ENCODE data around the gene LYPD1. TPM values are rescaled to one million over a fixed set of nuclear protein-coding genes. Genes with fewer than 3 reads are reported as not detected.

Gene LYPD1
- total RNA-seq, 1 donor from 2014 or later, result 0.13 TPM

DNA sequence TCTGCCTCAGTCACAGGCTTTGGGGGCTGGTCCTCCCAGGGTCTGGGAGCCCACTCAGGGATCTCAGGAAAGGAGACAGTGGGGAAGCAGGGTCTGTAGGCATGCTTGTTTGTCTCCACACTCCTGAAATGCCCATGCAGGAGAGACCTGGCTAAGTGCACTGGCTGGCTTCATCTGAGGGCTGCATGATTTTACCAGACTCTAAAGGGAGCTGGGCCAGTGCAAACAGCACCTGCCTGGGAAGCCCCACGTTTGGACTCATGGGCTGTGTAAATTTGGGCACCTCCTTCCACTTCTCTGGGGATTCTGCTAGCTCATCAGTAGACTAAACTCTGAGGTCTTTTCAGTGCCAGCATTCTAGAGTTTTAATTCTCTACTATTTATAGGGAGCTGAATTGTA is 33.7 kb downstream of the LYPD1 start:
- DNase-seq (ENCODE audit: low read depth in 2 of 2), result no peak

DNA sequence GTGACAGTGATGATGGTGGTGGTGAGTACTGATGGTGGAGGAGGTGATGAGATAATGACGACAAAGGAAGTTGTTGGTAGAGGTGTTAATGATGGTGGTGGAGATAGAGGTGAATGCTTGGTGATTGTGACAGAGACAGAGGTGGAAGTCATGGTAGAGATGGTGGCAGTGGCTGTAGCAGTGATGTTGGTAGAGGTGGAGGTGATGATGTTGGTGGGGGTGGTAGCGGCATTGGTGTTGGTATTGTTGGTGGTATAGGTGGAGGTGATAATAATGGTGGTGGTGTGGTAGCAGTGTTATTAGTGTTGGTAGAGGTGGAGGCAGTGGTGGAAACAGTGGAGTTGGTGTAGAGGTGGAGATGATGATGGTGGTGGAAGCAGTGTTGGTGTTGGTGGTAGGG is 36.4 kb downstream of the LYPD1 start:
- DNase-seq (ENCODE audit: low read depth in 2 of 2), result no peak

DNA sequence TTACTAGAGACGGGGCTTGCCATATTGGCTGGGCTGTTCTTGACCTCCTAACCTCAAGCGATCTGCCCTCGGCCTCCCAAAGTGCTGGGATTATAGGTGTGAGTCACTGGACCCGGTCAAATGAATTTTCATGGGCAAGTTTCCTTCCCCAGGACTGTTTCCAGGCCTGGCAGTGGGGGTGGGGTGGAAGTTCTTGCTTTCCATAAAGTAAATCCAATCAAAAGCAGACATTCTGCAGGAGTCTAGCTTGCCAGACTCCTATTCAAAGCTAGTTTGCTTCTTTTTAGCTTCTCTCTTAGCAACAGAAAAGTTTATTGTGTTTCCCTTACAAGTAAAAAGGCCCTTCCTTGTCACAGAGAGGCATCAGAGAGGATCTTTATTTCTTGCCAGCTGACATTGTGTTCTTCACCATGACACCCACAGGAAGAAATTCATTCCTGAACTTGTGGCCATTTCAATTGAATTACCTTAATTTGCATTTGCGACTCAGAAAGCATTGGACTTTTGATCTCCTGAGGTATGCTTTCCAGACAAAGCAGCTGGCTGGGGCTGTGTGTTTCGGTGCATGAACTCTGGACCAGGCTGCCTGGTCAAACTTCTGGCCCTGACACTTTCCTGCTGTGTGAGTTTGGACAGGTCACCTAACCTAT is 37.9 kb downstream of the LYPD1 start:
- DNase-seq (ENCODE audit: low read depth in 2 of 2), result no peak

DNA sequence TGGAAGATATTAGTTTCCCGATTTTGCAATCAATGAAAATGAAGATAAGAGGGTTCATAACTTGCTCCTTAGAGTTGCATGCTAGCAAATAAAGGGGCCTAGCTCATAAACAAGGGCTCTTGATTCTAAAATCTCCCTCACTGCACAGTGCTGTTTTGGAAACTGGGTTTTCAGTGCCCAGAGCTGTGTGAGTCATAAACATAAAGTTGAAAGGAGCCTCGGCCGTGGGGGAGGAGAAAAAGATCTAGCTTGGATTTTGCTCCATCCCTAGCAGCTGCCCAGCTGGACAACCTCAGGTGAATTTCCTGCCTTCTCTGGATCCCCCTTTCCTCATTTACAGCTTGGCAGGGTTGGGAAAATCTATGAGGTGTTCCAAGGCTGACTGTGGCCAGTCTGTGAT is 42.5 kb downstream of the LYPD1 start:
- no peak for DNase-seq (ENCODE audit: low read depth in 2 of 2)

DNA sequence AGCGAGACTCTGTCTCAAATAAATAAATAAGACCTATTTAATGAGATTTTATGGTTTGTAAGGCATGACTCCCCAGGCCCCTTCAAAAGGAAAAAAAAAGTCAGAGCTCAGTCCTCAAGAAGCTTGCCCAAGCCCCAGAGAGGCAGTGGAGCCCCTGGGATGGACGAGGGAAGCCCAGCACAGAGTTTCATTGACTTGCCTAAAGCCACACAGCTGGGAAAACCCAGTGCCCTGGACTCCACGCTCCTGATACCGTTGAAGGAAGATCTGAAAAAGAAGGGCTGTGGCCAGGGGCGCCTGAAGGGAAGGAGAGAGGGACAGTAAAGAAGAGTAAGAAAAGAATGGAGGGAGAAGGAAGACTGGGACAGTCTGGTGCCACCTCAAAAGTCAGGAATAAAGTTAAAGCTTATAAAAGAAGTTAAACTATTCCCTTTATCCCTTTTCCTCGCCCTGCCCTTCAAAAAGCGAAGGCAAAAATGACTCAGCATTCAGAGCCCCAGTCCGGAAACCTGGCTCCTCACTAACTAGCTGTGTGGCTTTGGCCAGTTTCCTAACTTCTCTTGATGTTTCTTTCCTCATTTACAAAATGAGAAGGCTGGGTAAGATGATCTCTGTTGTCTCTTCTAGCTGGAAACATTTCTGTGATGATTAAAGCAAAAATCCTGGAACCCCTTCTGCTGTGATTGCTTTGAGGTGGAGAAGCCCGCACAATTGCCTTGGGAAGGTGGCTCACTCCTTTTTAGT is 46.7 kb downstream of the LYPD1 start:
- DNase-seq (ENCODE audit: low read depth in 2 of 2), result no peak

DNA sequence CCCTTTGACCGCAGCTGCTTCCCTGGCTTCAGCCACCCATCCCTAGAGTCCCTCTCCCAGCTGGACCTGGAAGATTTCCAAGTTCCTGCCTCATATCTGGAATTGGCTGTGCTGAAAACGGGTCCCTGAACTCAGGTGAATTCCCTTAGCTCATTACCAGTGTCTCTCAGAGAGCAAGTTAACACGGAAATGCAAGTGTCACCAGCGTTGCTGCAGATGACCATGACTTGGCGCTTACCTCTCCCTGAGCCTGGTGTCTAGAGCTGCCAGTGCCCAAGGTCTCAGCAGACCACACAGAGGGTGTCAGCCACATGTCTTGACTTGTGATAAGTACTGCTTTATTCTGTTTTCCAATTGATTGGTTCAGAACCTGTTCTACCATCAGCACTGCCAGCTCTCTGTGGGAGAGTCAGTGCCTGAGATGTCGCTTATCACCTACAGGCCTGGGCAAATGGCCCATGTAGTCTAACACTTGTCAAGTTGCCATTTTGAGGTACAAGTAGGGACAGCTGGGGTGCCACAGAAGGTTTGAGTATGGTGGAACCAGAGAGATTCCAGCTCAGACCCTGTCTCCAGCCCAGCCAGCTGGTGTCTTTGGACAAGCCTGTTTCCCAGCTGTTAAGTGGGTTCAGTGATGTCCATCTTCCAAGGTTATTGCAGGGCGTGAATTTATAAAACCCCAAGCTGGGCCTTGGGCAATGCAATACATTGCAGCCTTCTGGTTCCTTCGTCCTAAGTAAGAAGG is 48.7 kb downstream of the LYPD1 start:
- DNase-seq (ENCODE audit: low read depth in 2 of 2), result no peak

DNA sequence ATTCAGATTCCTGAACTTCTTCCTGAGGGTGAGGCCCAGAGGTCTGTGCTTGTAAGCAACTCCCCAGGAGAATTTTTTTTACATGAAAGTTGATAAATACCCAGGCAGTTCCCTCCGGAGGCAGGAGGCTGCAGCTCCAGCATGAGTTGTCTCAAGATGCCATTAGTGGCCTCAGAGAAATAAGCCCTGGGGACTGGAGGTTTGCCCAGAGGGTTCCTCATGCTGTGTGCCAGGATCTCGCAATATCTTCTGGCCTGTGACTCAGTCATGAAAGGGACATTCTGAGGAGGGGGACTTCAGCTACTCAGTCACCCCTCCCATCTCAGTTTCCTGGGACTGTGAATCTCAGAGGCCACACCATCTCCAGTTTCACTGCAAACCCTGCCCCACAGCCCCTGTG is 49.9 kb downstream of the LYPD1 start:
- no peak for DNase-seq (ENCODE audit: low read depth in 2 of 2)

DNA sequence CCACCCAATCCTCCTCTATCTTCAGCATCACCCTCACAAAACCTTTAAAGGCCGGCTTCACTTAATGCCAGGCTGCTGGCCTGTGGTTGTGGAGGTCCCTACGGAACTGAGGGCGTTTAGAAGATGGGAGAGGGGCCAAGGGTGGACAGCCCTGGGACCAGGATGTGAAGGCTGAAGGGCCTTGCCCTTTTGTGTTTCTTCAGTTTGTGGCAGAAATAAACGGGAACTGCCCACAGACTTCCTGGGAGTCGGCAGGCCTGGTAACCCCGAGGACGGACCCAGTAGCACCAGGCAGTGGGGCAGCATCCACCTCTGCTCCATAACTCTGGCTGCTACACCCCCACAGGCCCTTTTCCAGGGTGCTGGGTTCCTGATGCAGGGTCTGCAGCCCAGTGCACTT is 51.3 kb downstream of the LYPD1 start:
- no peak for DNase-seq (ENCODE audit: low read depth in 2 of 2)

DNA sequence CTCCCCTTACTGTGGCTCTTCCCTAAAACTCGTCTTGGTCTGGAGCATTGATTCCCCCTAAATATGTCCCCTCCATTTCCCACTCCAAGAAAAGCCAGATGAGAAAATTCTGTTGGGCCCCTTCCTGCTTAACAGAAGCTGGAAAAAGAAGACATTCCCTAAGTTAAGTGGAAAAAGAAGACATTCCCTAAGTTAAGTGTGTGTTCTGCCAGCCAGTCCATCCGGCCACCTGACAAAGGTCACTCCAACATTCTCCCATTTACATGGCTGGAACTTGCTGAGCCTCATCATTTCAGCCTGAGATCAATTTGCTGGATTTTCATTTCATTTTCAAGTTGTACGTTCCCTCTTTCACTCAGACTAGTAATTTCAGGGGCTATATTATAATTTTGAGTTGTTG is 52.0 kb downstream of the LYPD1 start:
- DNase-seq (ENCODE audit: low read depth in 2 of 2), result no peak

DNA sequence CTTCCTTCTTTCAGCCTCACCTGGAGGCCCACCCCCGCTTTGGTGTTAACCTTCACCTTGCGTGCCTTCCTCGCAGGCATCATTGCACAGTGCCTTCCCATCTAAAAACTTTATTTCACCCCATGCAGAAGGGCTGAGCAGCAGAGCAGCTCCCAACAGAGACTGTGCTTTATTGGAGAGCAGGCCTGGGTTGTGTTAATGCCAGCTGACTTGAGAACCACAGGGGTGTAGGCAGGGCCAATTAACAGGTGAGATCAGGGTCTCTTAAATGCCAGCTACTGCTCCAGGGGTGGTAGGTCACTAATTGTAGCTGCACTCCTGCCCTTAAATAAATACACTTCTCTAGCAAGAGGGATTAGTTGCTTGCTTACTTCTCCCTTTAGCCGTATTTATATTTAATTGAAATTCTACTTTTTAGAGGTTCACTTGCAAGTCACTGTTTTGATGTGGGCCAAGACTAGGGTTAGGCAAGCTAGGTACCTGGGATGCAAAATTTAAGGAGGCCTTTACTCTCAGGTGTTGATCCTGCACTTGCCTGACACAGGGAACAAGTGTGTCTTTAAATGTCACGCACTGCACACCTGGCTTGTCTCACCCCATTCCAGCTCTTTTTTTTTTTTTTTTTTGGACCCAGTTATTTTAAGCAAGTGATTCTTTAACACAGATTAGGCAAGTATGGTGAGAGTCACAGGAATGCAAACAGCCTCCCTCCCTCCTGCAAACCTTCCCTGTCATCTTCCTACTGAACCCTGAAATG is 54.5 kb downstream of the LYPD1 start:
- DNase-seq (ENCODE audit: low read depth in 2 of 2), result no peak

DNA sequence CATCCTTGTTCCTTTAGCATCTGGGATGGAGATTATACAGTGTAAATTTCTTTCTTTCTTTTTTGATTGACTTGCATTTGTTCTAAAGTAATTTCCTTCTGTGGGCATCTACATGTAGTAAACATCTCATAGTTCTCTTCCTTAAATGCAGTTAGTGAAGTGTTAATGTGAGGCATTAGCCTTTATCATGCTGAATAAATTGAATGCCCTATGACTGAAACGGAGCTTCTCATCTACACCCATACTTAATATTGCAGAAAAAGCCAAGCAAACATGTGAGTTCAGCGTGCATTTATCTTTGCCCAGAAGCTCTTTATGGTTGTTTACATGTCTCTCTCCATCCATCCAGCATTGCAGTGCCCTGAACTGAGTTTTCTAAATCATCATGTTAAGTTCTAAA is 58.3 kb downstream of the LYPD1 start:
- DNase-seq (ENCODE audit: low read depth in 2 of 2), result no peak

DNA sequence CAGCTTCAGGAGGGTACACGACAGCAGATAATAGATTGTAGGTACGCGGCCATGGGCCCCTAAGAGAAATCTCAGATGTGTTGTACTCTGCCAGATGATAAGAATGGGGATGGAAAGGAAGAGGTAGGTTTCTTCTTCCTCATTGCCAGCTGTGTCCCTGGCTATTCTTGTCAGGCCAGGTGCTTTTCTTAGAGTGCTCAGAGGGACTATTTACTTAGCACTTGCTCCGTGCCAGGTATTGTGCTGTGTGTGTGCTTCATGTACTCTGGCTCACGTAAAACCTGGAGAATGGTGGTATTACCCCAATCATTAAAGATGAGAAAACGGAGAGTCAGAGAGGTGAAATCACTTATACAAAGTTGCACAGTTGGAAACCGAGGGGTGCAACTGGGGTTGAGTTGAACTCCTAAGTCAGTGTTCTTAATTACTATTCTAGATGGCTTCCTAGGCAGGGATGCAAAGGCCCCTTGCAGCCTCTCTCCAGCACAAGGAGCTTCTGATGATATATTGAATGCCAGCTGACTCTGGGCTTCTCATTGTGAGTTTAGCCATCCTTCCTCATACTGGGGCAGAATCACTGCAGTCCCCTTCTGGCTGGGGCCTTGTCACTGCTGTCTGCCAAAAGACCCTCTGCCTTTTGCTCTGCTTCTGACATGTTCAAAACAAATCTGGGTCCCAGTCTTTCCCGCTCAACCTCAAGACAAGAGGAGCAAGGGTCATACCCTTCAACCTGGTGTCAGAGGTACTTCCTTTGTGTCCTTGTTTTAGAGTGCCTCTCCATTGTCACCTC is 60.7 kb downstream of the LYPD1 start:
- DNase-seq (ENCODE audit: low read depth in 2 of 2), result no peak

DNA sequence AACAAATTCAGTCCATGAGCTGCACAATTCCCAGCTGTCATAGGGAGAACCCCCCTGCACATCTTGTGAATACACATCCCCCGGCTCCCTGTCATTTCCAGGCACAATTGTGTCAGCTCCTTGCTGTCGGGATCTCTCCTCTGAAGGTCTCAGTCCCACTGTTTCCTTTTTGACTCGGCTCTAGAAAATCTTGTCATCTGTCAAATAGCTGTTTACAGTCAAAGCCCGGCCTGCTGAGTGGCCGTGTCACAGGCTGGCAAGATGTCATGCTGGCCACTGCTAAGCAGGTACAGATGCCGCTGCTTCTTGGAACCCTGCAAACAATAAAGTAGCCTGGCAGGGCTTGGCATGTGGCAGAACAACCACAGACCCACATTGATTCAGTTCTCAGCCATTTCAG is 61.7 kb downstream of the LYPD1 start:
- no peak for DNase-seq (ENCODE audit: low read depth in 2 of 2)

DNA sequence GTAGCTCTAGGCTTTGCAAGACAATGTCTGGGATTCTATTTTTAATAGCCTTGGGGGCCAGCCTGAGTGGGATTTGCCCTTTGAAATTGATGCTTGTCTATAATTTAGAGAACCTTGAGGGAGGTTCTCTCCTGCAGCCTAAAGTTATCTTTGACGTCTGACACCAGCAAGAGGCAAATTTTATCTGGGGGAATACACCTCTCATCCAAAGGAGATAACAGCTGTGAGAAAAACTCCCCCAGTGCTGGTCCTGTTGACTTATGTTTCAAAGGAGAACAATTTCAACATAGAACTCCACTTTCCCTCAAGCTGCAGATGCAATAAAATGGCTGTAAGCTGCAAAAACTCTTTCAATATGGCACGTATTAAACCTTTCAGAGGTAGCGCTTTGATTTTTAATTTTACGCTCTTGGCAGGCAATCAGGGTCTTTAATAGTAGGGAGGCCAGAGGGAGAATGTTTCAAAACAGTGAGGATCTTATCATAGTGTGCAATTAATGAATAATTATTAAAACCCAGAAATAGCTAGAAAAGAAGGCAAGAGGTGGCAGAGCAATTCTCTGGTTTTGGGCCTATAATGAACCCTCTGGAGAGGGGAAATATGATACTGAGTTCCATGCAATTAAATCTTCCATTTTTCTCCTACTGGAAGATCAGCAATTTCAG is 62.4 kb downstream of the LYPD1 start:
- DNase-seq (ENCODE audit: low read depth in 2 of 2), result no peak

DNA sequence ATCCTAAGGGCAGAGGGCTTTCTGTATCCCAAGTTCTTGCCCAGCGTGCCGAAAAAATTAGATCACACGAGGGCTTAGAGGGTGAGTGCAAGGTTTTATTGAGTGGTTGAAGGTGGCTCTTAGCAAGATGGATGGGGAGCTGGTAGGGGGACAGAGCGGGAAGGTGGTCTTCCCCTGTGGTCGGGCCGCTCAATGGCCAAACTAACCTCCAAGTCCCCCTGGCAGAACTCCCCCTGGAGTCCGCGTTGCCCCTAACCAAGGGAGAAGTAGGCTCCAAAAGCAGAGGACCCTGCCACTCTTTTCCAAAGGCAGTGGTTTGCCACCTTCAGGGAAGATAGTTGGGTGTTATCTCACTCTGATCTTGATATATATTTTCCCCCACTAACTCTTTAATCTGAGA is 63.4 kb downstream of the LYPD1 start:
- no peak for DNase-seq (ENCODE audit: low read depth in 2 of 2)

DNA sequence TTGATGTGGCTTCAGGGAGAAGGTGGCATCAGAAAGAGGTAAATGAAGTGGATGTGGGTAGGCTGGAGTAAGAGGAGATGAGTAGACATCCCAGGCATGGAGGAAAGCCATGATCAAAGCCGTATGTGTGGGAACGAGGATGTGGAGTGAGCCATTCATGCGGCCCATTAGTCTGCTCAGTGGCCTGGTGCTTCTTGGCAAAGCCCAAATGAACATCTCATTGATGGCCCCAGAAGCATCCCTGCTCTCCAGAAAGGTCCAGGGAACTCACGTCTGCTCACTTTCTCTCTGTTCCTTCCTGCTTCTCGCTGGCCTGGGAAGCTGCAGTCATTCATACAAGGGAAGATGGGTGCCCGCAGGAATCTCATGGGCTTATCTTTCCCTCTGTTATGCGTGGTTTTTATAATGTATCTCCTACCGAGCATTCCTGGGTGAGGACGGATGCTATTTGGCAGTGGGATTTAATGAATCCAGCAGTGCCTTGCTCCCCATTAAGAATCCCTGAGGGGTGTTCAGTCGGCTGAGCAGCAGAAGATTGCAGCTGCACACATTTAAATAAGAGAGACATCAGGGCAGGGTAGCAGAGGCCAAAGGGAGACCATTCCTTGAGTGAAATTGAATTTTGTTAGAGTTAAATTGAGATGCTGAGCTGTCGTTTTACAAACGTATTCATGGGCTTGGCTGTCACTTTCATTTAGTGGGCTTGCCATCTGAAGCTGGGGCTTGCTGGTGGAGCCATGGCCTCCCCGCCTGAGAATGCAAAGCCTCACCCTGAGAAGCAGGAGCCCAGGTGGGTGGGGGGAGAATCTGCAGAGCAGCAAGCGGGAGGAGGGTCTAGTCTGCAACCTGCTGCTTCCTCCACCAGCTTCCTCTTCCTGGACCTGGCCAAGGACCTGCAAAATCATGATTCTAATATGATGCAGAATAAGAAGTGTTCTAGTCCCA is 64.5 kb downstream of the LYPD1 start:
- no peak for DNase-seq (ENCODE audit: low read depth in 2 of 2)

DNA sequence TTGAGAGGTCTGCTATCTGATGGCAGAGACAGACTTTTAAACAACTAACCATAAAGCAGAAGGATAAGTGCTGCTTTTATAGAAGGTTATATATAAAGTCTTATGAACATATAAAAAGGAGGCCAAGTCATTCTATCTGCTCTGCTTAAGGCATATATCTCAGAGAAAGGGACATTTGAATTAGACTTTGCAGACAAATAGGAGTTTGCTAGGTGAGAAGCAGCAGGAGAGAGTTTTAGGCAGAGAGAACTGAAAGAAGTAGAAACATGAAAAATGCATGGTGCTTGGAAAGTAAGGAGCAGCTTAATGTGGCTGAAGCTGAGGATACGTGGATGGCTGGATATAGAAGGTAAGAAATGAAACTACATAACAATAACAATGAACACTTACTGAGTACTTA is 65.4 kb downstream of the LYPD1 start:
- no peak for DNase-seq (ENCODE audit: low read depth in 2 of 2)

DNA sequence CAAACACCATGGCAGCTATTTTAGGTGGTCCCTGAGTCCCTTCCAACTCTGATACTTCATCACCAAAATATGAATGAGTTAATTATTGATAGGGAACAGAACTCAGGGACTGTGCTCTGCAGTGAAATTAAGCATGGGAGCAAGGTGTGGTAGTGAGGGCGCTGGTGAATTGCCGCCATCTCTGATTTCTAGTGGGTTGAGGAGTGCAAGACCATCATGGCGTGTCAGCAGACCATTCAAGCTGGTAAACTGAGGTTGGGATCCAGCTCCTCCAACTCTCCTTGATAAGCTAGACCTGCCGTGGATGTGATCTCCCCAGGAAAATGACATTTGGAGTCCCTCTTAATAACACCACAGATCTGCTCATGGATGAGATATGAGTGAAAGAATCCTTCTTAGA is 70.4 kb downstream of the LYPD1 start:
- DNase-seq (ENCODE audit: low read depth in 2 of 2), result no peak

DNA sequence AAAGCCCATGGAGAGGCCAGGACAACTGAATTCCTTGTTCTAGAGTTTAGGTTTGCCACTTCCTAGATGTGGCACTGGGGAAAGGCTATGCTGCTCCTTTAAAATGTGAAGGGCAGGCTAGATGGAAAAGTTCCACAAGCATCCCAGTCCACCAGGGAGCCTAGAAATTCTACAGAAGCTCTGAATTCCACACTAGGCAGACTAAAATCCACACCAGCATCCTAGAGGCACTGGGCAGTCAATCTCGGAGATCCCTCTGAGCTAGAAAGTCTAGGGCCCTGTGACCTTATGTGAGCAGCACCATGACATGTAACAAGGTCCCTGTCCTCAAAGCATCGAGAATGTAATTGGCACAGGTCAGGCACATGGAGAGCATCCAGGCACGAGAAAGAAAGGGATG is 71.5 kb downstream of the LYPD1 start:
- no peak for DNase-seq (ENCODE audit: low read depth in 2 of 2)

DNA sequence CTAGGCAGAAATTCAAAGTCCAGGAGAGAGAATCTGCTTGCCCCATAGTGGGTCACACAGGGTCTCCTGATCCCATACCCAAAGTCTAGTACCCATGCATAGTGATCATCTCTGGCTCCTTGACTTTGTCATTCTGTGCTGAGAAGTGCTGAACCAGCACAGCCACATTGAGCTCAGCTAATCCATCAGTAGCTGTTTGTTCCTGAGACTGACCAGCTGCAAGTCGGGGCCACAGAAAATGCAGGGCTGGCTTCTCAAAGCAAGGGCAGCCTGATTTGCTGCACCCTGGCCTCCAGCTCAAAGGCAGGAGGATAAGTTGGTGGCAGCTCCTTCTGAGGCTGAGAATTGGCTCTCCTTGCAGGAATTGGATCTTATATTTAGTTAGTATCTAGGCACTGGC is 72.2 kb downstream of the LYPD1 start:
- DNase-seq (ENCODE audit: low read depth in 2 of 2), result no peak

Data from dermis microvascular lymphatic vessel endothelial cell (primary cell).